Measurements from ENCODE around the gene SLC23A2. TPM values are rescaled to one million over a fixed set of nuclear protein-coding genes. Genes with fewer than 3 reads are reported as not detected.

The SLC23A2 gene
- total RNA-seq, 1 experiment from 2014 or later: 14.6 TPM

DNA sequence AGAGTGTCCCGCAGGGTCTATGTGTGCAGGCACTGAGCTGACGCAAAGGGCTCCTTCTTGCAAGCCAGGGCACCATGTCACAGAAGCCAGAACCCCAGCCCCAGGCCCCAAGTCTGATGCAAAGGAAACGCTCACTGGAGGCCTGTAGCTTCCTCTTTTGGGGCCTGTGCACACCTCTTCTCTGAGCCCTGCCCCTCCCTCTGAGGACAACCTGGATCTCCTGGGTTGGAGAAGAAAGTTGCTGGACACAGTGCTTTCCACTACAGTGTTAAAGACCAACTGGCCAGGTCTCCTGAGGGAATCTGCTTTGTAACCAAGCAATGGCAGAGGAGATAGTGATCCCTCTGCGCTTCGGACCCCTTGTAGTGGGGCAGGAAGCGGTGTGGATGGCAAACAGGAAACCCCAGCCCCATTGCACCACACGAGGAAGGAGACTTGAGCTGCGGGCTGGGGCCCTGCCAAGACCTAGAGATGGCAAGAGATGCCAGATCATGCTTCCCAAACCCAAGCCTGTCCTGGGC lies 189.6 kb downstream of the SLC23A2 start:
- Histone ChIP-seq H3K27me3 (ENCODE audit: control insufficient read depth, insufficient read depth, low read length) (no peaks in the 10 kb centered on the region), H3K4me1 (ENCODE audit: control insufficient read depth, insufficient read depth, low read length) (no peaks in the 10 kb centered on the region), H3K4me3 (ENCODE audit: low read depth in 2 of 2, low read length in 2 of 2) (no peak overlapping the region), H3K36me3 (ENCODE audit: control insufficient read depth, insufficient read depth, low read length) (no peaks in the 10 kb centered on the region), H3K9me3 (ENCODE audit: control insufficient read depth, insufficient read depth, low read depth, low read length) (no peaks in the 10 kb centered on the region), H3K27ac (ENCODE audit: low read length) (no peak overlapping the region)
- no TSS peak for BruUV-seq (replicated peaks)
- TF ChIP-seq TCF7L2 (IDR thresholded peaks at IDR 0.05; ENCODE audit: low read depth, low read length) (no peak), SIN3A (IDR thresholded peaks at IDR 0.05; ENCODE audit: borderline replicate concordance, insufficient read depth, low read depth, low read length) (no peak), POLR2AphosphoS5 (IDR thresholded peaks at IDR 0.05; ENCODE audit: low read depth, low read length) (no peak)
- TF ChIP-seq, protein P1, sequence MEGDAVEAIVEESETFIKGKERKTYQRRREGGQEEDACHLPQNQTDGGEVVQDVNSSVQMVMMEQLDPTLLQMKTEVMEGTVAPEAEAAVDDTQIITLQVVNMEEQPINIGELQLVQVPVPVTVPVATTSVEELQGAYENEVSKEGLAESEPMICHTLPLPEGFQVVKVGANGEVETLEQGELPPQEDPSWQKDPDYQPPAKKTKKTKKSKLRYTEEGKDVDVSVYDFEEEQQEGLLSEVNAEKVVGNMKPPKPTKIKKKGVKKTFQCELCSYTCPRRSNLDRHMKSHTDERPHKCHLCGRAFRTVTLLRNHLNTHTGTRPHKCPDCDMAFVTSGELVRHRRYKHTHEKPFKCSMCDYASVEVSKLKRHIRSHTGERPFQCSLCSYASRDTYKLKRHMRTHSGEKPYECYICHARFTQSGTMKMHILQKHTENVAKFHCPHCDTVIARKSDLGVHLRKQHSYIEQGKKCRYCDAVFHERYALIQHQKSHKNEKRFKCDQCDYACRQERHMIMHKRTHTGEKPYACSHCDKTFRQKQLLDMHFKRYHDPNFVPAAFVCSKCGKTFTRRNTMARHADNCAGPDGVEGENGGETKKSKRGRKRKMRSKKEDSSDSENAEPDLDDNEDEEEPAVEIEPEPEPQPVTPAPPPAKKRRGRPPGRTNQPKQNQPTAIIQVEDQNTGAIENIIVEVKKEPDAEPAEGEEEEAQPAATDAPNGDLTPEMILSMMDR (IDR thresholded peaks at IDR 0.05): no peak
- TF ChIP-seq, protein P2, sequence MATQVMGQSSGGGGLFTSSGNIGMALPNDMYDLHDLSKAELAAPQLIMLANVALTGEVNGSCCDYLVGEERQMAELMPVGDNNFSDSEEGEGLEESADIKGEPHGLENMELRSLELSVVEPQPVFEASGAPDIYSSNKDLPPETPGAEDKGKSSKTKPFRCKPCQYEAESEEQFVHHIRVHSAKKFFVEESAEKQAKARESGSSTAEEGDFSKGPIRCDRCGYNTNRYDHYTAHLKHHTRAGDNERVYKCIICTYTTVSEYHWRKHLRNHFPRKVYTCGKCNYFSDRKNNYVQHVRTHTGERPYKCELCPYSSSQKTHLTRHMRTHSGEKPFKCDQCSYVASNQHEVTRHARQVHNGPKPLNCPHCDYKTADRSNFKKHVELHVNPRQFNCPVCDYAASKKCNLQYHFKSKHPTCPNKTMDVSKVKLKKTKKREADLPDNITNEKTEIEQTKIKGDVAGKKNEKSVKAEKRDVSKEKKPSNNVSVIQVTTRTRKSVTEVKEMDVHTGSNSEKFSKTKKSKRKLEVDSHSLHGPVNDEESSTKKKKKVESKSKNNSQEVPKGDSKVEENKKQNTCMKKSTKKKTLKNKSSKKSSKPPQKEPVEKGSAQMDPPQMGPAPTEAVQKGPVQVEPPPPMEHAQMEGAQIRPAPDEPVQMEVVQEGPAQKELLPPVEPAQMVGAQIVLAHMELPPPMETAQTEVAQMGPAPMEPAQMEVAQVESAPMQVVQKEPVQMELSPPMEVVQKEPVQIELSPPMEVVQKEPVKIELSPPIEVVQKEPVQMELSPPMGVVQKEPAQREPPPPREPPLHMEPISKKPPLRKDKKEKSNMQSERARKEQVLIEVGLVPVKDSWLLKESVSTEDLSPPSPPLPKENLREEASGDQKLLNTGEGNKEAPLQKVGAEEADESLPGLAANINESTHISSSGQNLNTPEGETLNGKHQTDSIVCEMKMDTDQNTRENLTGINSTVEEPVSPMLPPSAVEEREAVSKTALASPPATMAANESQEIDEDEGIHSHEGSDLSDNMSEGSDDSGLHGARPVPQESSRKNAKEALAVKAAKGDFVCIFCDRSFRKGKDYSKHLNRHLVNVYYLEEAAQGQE (IDR thresholded peaks at IDR 0.05; ENCODE audit: insufficient read depth in 1 of 2, low read depth in 2 of 2, low read length in 1 of 2): no peak
- ChIA-PET POLR2A (no interaction called here), CTCF (no interaction called here)
- DNase-seq (ENCODE audit: low read depth, low spot score) (no peak), ATAC-seq (no peak)
- intact Hi-C loops (cut with micrococcal nuclease; ENCODE audit: unreplicated experiment) (no loop called here), in situ Hi-C loops (cut with HindIII; ENCODE audit: low pct_unique_long_range_greater_than_20kb, low sequenced_read_pairs) (no loop called here)

DNA sequence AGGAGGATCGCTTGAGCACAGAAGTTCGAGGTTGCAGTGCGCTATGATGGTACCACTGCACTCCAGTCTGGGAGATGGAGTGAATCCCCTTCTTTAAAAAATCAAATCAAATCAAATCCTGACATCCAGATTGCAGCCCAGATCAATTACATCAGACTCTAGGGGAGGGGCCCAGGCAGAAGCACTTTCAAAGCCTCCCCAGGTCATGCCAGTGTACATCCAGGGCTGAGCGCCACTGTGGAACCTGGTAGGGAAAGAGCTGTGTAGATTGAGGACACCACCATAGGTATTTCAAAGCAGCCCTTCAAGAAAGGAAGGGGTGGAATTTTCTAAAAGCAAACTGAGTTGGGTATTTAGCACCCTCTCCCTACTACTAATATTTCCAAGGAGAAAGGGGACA lies 190.1 kb downstream of the SLC23A2 start:
- CTCF ChIA-PET: no interaction called here
- no peaks in the 10 kb centered on the region for H3K27me3 ChIP-seq (ENCODE audit: control insufficient read depth, insufficient read depth, low read length)
- H3K9me3 ChIP-seq (ENCODE audit: control insufficient read depth, insufficient read depth, low read depth, low read length): no peaks in the 10 kb centered on the region
- H3K36me3 ChIP-seq (ENCODE audit: control insufficient read depth, insufficient read depth, low read length): no peaks in the 10 kb centered on the region
- ATAC-seq (no peak), DNase-seq (ENCODE audit: low read depth, low spot score) (no peak)
- TF ChIP-seq POLR2AphosphoS5 (IDR thresholded peaks at IDR 0.05; ENCODE audit: low read depth, low read length) (no peak), TCF7L2 (IDR thresholded peaks at IDR 0.05; ENCODE audit: low read depth, low read length) (no peak), SIN3A (IDR thresholded peaks at IDR 0.05; ENCODE audit: borderline replicate concordance, insufficient read depth, low read depth, low read length) (no peak)
- TF ChIP-seq, protein P2 (IDR thresholded peaks at IDR 0.05; ENCODE audit: insufficient read depth in 1 of 2, low read depth in 2 of 2, low read length in 1 of 2): no peak
- TF ChIP-seq, protein P1 (IDR thresholded peaks at IDR 0.05): no peak
- BruUV-seq (replicated peaks): no TSS peak
- no peaks in the 10 kb centered on the region for H3K4me1 ChIP-seq (ENCODE audit: control insufficient read depth, insufficient read depth, low read length)
- intact Hi-C loops (cut with micrococcal nuclease; ENCODE audit: unreplicated experiment): no loop called here
- in situ Hi-C loops (cut with HindIII; ENCODE audit: low pct_unique_long_range_greater_than_20kb, low sequenced_read_pairs): no loop called here
- no peak overlapping the region for H3K4me3 ChIP-seq (ENCODE audit: low read depth in 2 of 2, low read length in 2 of 2)
- H3K27ac ChIP-seq (ENCODE audit: low read length): no peak overlapping the region
- POLR2A ChIA-PET: no interaction called here

Data from Panc1 (cell line).